ENCODE data around the gene SYNDIG1L. TPM values are rescaled to one million over a fixed set of nuclear protein-coding genes. Genes with fewer than 3 reads are reported as not detected.

Gene SYNDIG1L
- total and polyA plus RNA-seq, 9 of the 15 experiments (the other 6 are each of a cell fraction or from before 2014, with no cell fraction given) = not detected

GRCh38 chr14:74438351-74438915 lies 12.4 kb upstream of the SYNDIG1L start (continued):
- TF ChIP-seq JUN (IDR thresholded peaks at IDR 0.05; ENCODE audit: borderline replicate concordance, low read depth, low read length) (no peak), JUN (CRISPR knock-in tag; IDR thresholded peaks at IDR 0.05; ENCODE audit: borderline replicate concordance) (no peak), U2AF2 (optimal IDR thresholded peaks at IDR 0.05; ENCODE audit: low read depth, low read length) (no peak)

- no peak overlapping the region for H3K4me2 ChIP-seq (ENCODE audit: insufficient read depth, low read length)
- no peaks in the 10 kb centered on the region for H3K79me2 ChIP-seq (ENCODE audit: control insufficient read depth, insufficient read depth, low read length)
- H3K27ac ChIP-seq (ENCODE audit: extremely low read depth, low read depth, low read length) = no peak overlapping the region
- no peak overlapping the region for H3K9ac ChIP-seq (ENCODE audit: insufficient read depth in 1 of 2, low read depth in 2 of 2, low read length in 2 of 2)
- ChIA-PET CTCF (ENCODE audit: low intra/inter-chr PET ratio) (no interaction called here), POLR2A (no interaction called here)
- no peaks in the 10 kb centered on the region for H4K20me1 ChIP-seq (replicated peaks; ENCODE audit: control insufficient read depth, insufficient read depth, low read length)
- intact Hi-C loops (cut with micrococcal nuclease) (no loop called here), in situ Hi-C loops (cut with MboI) (no loop called here)
- no peaks in the 10 kb centered on the region for H3K4me1 ChIP-seq (replicated peaks in 1 of 2; ENCODE audit: control insufficient read depth in 2 of 2, insufficient read depth in 2 of 2, low read length in 2 of 2)
- BruUV-seq (replicated peaks) = no TSS peak
- FAIRE-seq = no peak
- H3K9me1 ChIP-seq (ENCODE audit: control insufficient read depth, insufficient read depth, low read length) = no peaks in the 10 kb centered on the region
- 0% methylated on average over 3 of the region's 3 CpGs for WGBS (ENCODE audit: insufficient coverage, low coverage, missing lambda C conversion rate)
- H3K36me3 ChIP-seq (ENCODE audit: control insufficient read depth, insufficient read depth, low read length) = no peaks in the 10 kb centered on the region
- ATAC-seq = no peak
- no peak overlapping the region for H3K4me3 ChIP-seq
- no peak overlapping the region for H2AFZ ChIP-seq (ENCODE audit: low read depth, low read length)
- DNase-seq (ENCODE audit: extremely low read depth in 1 of 4, low spot score in 3 of 4) = peak in 2 of 4 experiments; percentile 6 to 18
- H3K27me3 ChIP-seq (ENCODE audit: control insufficient read depth in 2 of 2, insufficient read depth in 2 of 2, low read length in 2 of 2) = peaks cover 0 to 11% of the 10 kb centered on the region in 2 experiments; a peak in 3 of 5 replicates
- no peaks in the 10 kb centered on the region for H3K9me3 ChIP-seq (replicated peaks; ENCODE audit: control insufficient read depth, insufficient read depth, low read depth, low read length)
- no peak for TF ChIP-seq NFXL1 (CRISPR knock-in tag; IDR thresholded peaks at IDR 0.05)
- TF ChIP-seq TCF7 (IDR thresholded peaks at IDR 0.05; ENCODE audit: borderline replicate concordance) = no peak
- TF ChIP-seq MIER1 (IDR thresholded peaks at IDR 0.05; ENCODE audit: low read depth) = peak; percentile 79
- no peak for TF ChIP-seq DMBX1 (CRISPR knock-in tag; IDR thresholded peaks at IDR 0.05; ENCODE audit: borderline replicate concordance)
- TF ChIP-seq ZBTB2 (IDR thresholded peaks at IDR 0.05) = no peak
- peak; percentile 95 for TF ChIP-seq REST (IDR thresholded peaks at IDR 0.05; ENCODE audit: borderline replicate concordance)
- peak; percentile 80 for TF ChIP-seq REST (CRISPR knock-in tag; IDR thresholded peaks at IDR 0.05; ENCODE audit: low read depth)
- TF ChIP-seq NONO (IDR thresholded peaks at IDR 0.05; ENCODE audit: low read depth in 2 of 2, low read length in 1 of 2) = no peak
- TF ChIP-seq ZSCAN29 (IDR thresholded peaks at IDR 0.05) = no peak
Measured at GRCh38 chr14:74437496-74438053, 11.6 kb upstream of the SYNDIG1L start.

All from K562 (cell line).